T-helper 17 cell (primary cell): ENCODE results near the gene COX6B1. TPM values are rescaled to one million over a fixed set of nuclear protein-coding genes. Genes with fewer than 3 reads are reported as not detected.

Experiments used
- ATAC-seq: fragments of 150-1000 bp; cut with Tn5 transposase; 2 replicates; pipeline ENCODE4 v1.10.0; 2021; ENCODE audit warnings: mild to moderate bottlenecking, moderate library complexity
- DNase-seq, 3 donors: peaks; one replicate each; pipeline versions ENCODE4 v3.0.0 to v3.0.0-alpha.2; 2020 to 2021
- H3K9me3 ChIP-seq: one replicate; pipeline ENCODE4 v1.7.0; 2013; ENCODE audit warnings: low read length, mild to moderate bottlenecking; ENCODE audit not compliant: control insufficient read depth, poor library complexity, severe bottlenecking
- H3K27ac Mint-ChIP-seq: one replicate; pipeline ENCODE4 v1.8.0; 2022; ENCODE audit warnings: mild to moderate bottlenecking, moderate library complexity, mixed read lengths
- H3K27me3 Mint-ChIP-seq: one replicate; pipeline ENCODE4 v1.8.0; 2022; ENCODE audit warnings: mixed read lengths
- H3K36me3 Mint-ChIP-seq: one replicate; pipeline ENCODE4 v1.8.0; 2022; ENCODE audit warnings: low read depth, mixed read lengths
- H3K4me1 Mint-ChIP-seq: one replicate; pipeline ENCODE4 v1.8.0; 2022; ENCODE audit warnings: mild to moderate bottlenecking, mixed read lengths
- H3K4me3 Mint-ChIP-seq: one replicate; pipeline ENCODE4 v1.8.0; 2022; ENCODE audit warnings: mild to moderate bottlenecking, moderate library complexity, mixed read lengths
- total RNA-seq, 4 donors: library from RNA in 2 of 4; stranded (reverse) in 2 of 4; gene quantifications; one replicate each; pipeline ENCODE4 v1.2.3 and lab custom pipeline; 2022 to 2026

COX6B1 gene
- total RNA-seq, 2 donors from 2014 or later, result 194 to 206 TPM

GRCh38 chr19:35657904-35658700 lies 10.0 kb downstream of the COX6B1 start:
- DNase-seq (no peak), ATAC-seq (no peak)
- Mint-ChIP-seq H3K36me3 (peaks cover 8% of the 10 kb centered on the region), H3K4me3 (no peak overlapping the region), H3K4me1 (peaks cover 8% of the 10 kb centered on the region), H3K27me3 (no peaks in the 10 kb centered on the region), H3K27ac (no peak overlapping the region)
- H3K9me3 ChIP-seq, result no peaks in the 10 kb centered on the region

GRCh38 chr19:35661995-35662340 lies 13.8 kb downstream of the COX6B1 start:
- ATAC-seq (no peak), DNase-seq (no peak)
- no peak overlapping the region for H3K4me3 Mint-ChIP-seq
- peaks cover 5% of the 10 kb centered on the region for H3K4me1 Mint-ChIP-seq
- peak overlapping the region; percentile 79 for H3K27ac Mint-ChIP-seq
- H3K27me3 Mint-ChIP-seq, result no peaks in the 10 kb centered on the region
- H3K9me3 ChIP-seq, result no peaks in the 10 kb centered on the region
- H3K36me3 Mint-ChIP-seq, result peaks cover 3% of the 10 kb centered on the region

GRCh38 chr19:35663981-35664380 lies 15.9 kb downstream of the COX6B1 start:
- ATAC-seq, result no peak
- no peak for DNase-seq
- Mint-ChIP-seq H3K4me3 (no peak overlapping the region), H3K27ac (no peak overlapping the region), H3K4me1 (peaks cover 3% of the 10 kb centered on the region), H3K36me3 (peaks cover 3% of the 10 kb centered on the region), H3K27me3 (peaks cover 3% of the 10 kb centered on the region)
- no peaks in the 10 kb centered on the region for H3K9me3 ChIP-seq

- H3K27ac Mint-ChIP-seq, result no peak overlapping the region
- no peaks in the 10 kb centered on the region for H3K9me3 ChIP-seq
- H3K4me3 Mint-ChIP-seq, result no peak overlapping the region
- H3K36me3 Mint-ChIP-seq, result peaks cover 6% of the 10 kb centered on the region
- peaks cover 14% of the 10 kb centered on the region for H3K27me3 Mint-ChIP-seq
- DNase-seq (no peak), ATAC-seq (no peak)
- peaks cover 6% of the 10 kb centered on the region for H3K4me1 Mint-ChIP-seq
Observed at GRCh38 chr19:35665157-35665556, 17.0 kb downstream of the COX6B1 start.

- peaks cover 6% of the 10 kb centered on the region for H3K36me3 Mint-ChIP-seq
- peaks cover 14% of the 10 kb centered on the region for H3K27me3 Mint-ChIP-seq
- DNase-seq (no peak), ATAC-seq (no peak)
- H3K4me3 Mint-ChIP-seq, result no peak overlapping the region
- no peaks in the 10 kb centered on the region for H3K9me3 ChIP-seq
- no peak overlapping the region for H3K27ac Mint-ChIP-seq
- peaks cover 6% of the 10 kb centered on the region for H3K4me1 Mint-ChIP-seq
Observed at GRCh38 chr19:35665604-35666003, 17.5 kb downstream of the COX6B1 start.

- peaks cover 14% of the 10 kb centered on the region for H3K27me3 Mint-ChIP-seq
- no peak for DNase-seq
- no peak for ATAC-seq
- no peak within 1 kb of the TSS for H3K4me3 Mint-ChIP-seq
- H3K4me1 Mint-ChIP-seq, result peaks cover 6% of the 10 kb centered on the region
- H3K9me3 ChIP-seq, result no peaks in the 10 kb centered on the region
- H3K27ac Mint-ChIP-seq, result no peak within 1 kb of the TSS
- H3K36me3 Mint-ChIP-seq, result peaks cover 6% of the 10 kb centered on the region
Observed at GRCh38 chr19:35666251-35666913, 18.3 kb downstream of the COX6B1 start, which contains the start of gene UPK1A. Gene UPK1A, plus strand, starts transcription at chr19:35666517. Its CDS starts 296 bp downstream, at chr19:35666813.

- Mint-ChIP-seq H3K27ac (peak overlapping the region; percentile 68), H3K4me1 (peaks cover 15% of the 10 kb centered on the region), H3K4me3 (no peak overlapping the region), H3K27me3 (peaks cover 24% of the 10 kb centered on the region), H3K36me3 (peaks cover 4% of the 10 kb centered on the region)
- ATAC-seq, result no peak
- H3K9me3 ChIP-seq, result no peaks in the 10 kb centered on the region
- no peak for DNase-seq
Observed at GRCh38 chr19:35669566-35669965, 21.4 kb downstream of the COX6B1 start.

- no peak overlapping the region for H3K4me3 Mint-ChIP-seq
- H3K4me1 Mint-ChIP-seq, result peaks cover 15% of the 10 kb centered on the region
- no peak for DNase-seq
- peaks cover 4% of the 10 kb centered on the region for H3K36me3 Mint-ChIP-seq
- H3K9me3 ChIP-seq, result no peaks in the 10 kb centered on the region
- ATAC-seq, result no peak
- H3K27ac Mint-ChIP-seq, result peak overlapping the region; percentile 68
- H3K27me3 Mint-ChIP-seq, result peaks cover 24% of the 10 kb centered on the region
Observed at GRCh38 chr19:35669974-35670373, 21.9 kb downstream of the COX6B1 start.

GRCh38 chr19:35670686-35671085 lies 22.6 kb downstream of the COX6B1 start:
- DNase-seq (no peak), ATAC-seq (no peak)
- Mint-ChIP-seq H3K36me3 (peaks cover 4% of the 10 kb centered on the region), H3K27me3 (peaks cover 24% of the 10 kb centered on the region), H3K4me3 (no peak overlapping the region), H3K4me1 (peaks cover 15% of the 10 kb centered on the region), H3K27ac (no peak overlapping the region)
- no peaks in the 10 kb centered on the region for H3K9me3 ChIP-seq

GRCh38 chr19:35671818-35672217 lies 23.7 kb downstream of the COX6B1 start:
- Mint-ChIP-seq H3K36me3 (peaks cover 6% of the 10 kb centered on the region), H3K27ac (no peak overlapping the region), H3K4me3 (no peak overlapping the region)

GRCh38 chr19:35673121-35673804 lies 25.1 kb downstream of the COX6B1 start:
- Mint-ChIP-seq H3K27me3 (peaks cover 24% of the 10 kb centered on the region), H3K4me1 (peaks cover 18% of the 10 kb centered on the region), H3K27ac (peak overlapping the region; percentile 37), H3K4me3 (peak overlapping the region; percentile 89), H3K36me3 (peaks cover 6% of the 10 kb centered on the region)
- DNase-seq (peak in 2 of 3 donors; percentile 10 to 12), ATAC-seq (peak; percentile 88)
- H3K9me3 ChIP-seq, result no peaks in the 10 kb centered on the region

More at GRCh38 chr19:35671818-35672217, 23.7 kb downstream of the COX6B1 start:
- H3K9me3 ChIP-seq, result no peaks in the 10 kb centered on the region
- DNase-seq (no peak), ATAC-seq (no peak)
- Mint-ChIP-seq H3K4me1 (peaks cover 15% of the 10 kb centered on the region), H3K27me3 (peaks cover 24% of the 10 kb centered on the region)

GRCh38 chr19:35675589-35676140 lies 27.5 kb downstream of the COX6B1 start:
- no peak for DNase-seq
- Mint-ChIP-seq H3K4me1 (peaks cover 15% of the 10 kb centered on the region), H3K4me3 (no peak overlapping the region), H3K27ac (no peak overlapping the region), H3K27me3 (peaks cover 10% of the 10 kb centered on the region), H3K36me3 (peaks cover 2% of the 10 kb centered on the region)
- no peak for ATAC-seq
- no peaks in the 10 kb centered on the region for H3K9me3 ChIP-seq

GRCh38 chr19:35689836-35690235 lies 41.7 kb downstream of the COX6B1 start:
- H3K9me3 ChIP-seq, result no peaks in the 10 kb centered on the region
- peaks cover 6% of the 10 kb centered on the region for H3K27me3 Mint-ChIP-seq
- H3K36me3 Mint-ChIP-seq, result no peaks in the 10 kb centered on the region
- H3K4me3 Mint-ChIP-seq, result no peak overlapping the region
- DNase-seq (no peak), ATAC-seq (no peak)
- H3K4me1 Mint-ChIP-seq, result peaks cover 3% of the 10 kb centered on the region
- no peak overlapping the region for H3K27ac Mint-ChIP-seq
